Head of caudate nucleus (tissue), 42 donors: ENCODE results near the gene BRDT.

Source experiments
- DNase-seq, 42 donors: peaks; one replicate each; pipeline versions ENCODE4 v3.0.0 to v3.0.0-alpha.2; 2020 to 2021; ENCODE audit warnings: mixed read lengths in 7 of 42
- intact Hi-C: fragments of 100-400 bp; cut with DNase I; formaldehyde crosslinking; loops from one replicate; pipeline ENCODE4 v1.15.0; 2022

BRDT gene

GRCh38 chr1:91949356-91949699 lies at the start of gene BRDT:
Gene BRDT (plus strand): TSS chr1:91949401. CDS start chr1:91962755, 13,354 bp downstream.
- DNase-seq: no peak
- intact Hi-C loops: no loop called here

- intact Hi-C loops: no loop called here
- no peak for DNase-seq
Observed at GRCh38 chr1:91900562-91900961, 48.6 kb upstream of the BRDT start.

DNA sequence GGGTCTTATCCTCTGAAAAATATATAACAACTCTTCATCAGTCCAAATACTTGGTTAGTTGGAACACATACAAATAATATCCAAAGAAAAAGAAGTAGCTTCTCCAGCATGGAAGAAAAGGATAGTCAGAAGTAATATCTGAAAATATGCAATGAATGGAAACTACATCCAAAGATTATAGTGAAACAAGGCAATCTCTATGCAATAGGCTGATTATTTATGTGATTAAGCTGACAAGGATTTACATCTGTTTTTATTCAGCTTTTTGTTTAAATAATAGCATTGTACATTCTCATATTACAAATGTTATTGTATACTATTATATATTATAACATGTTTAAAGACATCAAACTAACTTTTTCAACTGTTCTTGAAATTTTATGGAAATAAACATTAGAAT lies 48.0 kb upstream of the BRDT start:
- DNase-seq: no peak
- intact Hi-C loops: no loop called here

GRCh38 chr1:91912266-91912665 lies 36.9 kb upstream of the BRDT start:
- no peak for DNase-seq
- intact Hi-C loops: no loop called here

DNA sequence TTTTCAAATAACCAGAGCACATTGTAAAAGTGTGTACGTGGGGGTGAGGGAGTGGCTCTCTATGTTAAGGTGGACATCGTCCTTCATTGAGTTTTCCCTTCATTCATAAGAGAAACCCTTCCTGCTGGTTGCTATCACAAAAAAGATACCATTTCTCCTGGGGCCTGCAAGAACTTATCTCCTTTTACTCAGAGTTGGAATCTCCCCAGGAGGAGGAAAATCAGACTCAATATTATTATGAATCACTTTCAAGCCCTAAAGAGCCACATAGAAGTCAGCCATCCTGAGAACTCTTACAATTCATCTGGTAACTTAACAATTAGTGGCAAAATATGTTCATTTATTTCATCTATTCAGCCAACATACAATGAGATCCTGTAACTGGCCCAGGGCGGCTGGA lies 36.2 kb upstream of the BRDT start:
- no peak for DNase-seq
- intact Hi-C loops: no loop called here

DNA sequence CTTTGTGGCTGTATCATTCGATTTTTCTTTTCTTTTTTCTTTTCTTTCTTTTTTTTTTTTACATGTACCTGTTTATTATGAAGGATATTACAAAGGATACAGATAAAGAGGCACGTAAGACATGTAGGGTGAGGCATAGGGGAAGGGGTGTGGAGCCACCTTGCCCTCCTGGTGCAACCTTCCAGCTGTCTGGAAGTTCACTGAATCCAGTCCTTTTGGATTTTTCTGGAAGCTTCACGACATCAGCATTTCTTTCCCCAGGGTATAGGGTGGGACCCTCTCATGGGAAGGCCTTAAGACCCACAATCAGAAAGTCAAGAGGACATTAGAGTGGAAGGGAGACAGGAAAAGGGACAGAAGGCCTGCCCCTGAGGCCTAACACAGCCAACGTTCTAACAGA lies 33.2 kb upstream of the BRDT start:
- intact Hi-C loops: no loop called here
- DNase-seq: peak in 1 of 42 donors; percentile 2

GRCh38 chr1:91916811-91917460 lies 32.3 kb upstream of the BRDT start:
- intact Hi-C loops: no loop called here
- peak in 1 of 42 donors; percentile 21 for DNase-seq

DNA sequence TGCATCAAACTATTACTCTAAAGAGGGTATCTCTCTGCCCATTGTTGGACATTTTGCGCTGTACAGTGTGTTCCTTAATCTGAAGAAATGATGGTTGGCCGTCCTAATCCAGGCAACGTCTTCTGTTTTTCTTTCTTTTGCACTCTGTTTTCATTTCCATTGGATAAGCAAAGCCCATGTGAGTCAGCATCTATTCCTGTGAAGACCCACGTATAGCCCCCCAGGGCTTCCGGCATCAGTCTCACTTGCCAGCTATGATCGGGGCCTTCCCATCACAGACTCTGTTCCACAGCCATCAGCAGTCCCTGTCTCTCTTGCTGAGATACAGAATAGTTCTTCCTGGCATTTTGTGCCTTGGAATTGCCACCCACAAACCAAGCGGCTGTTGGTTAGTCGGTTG lies 29.2 kb upstream of the BRDT start:
- intact Hi-C loops: loop anchor here (10.0 kb wide), 1 partner anchor 405 kb away; no protein-coding TSS in a partner anchor
- no peak for DNase-seq

GRCh38 chr1:91924146-91924545 lies 25.1 kb upstream of the BRDT start:
- peak in 1 of 42 donors; percentile 17 for DNase-seq
- intact Hi-C loops: loop anchor here (10.0 kb wide), 1 partner anchor 409 kb away; no protein-coding TSS in a partner anchor

- intact Hi-C loops: loop anchor here (5.0 to 10.0 kb wide), 2 partner anchors 411 to 644 kb away; no protein-coding TSS in a partner anchor
- DNase-seq: no peak
Observed at GRCh38 chr1:91925644-91926435, 23.4 kb upstream of the BRDT start.

DNA sequence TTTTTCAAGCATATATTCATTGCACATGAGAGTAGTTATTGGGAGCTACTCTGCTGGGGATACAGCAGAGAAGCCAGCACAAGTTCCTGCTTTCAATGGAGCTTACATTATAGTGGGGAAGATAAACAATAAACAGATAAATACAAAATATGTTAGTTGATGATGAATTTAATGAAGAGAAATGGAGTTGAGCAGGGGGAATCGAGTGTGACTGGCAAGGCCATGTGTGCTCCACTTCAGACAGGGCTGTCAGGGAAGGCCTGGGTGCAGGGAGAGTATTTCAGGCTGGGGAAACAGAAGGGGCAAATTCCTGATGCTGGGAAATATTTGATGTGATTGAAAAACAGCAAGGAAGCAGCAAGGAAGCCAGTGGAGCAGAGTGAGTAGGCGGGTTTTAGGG lies 21.2 kb upstream of the BRDT start:
- intact Hi-C loops: loop anchor here (5.0 to 10.0 kb wide), 2 partner anchors 413 to 646 kb away; no protein-coding TSS in a partner anchor
- DNase-seq: peak in 1 of 42 donors; percentile 12

DNA sequence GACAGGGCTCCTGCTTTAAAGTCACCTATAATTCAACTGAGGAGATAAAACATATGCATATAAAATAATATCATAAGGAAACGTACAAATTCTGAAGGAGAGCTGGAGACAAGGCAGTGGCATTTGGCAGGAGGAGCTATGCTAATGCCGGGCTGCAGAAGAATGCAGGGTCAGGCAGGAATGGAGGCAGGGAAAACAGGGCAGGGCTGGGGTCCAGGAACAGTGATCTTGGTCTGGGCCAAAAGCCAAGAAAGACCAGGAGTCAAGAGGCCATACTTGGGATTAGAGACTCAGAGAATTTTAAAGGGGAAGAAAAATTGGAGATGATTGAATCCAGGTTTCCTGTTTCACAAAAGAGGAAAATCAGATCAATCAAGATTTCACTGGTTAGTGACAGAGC lies 20.0 kb upstream of the BRDT start:
- intact Hi-C loops: loop anchor here (5.0 to 10.0 kb wide), 2 partner anchors 414 to 647 kb away; no protein-coding TSS in a partner anchor
- peak in 2 of 42 donors; percentile 8 to 33 for DNase-seq

- intact Hi-C loops: no loop called here
- no peak for DNase-seq
Observed at GRCh38 chr1:91937613-91938012, 11.6 kb upstream of the BRDT start.

DNA sequence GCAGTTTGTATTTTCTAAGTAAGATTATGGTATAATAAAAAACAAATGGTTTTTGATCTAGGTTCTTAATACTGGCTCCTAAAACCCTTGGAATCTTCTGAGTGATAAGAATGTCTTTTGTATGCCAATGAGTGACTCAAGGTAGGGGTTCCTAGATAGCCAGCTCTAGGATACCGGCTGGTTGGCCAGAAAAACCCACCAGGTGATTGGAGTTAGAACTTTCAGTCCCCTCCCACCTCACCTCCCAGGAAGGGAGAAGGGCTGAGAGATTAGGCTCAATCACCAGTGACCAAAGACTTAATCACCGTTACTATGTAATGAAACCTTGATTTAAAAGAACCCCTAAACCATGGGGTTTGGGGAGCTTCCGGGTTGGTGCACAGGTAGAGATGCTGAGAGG lies 8.7 kb upstream of the BRDT start:
- intact Hi-C loops: no loop called here
- no peak for DNase-seq

- intact Hi-C loops: no loop called here
- no peak for DNase-seq
Observed at GRCh38 chr1:91944087-91944486, 5.1 kb upstream of the BRDT start.

DNA sequence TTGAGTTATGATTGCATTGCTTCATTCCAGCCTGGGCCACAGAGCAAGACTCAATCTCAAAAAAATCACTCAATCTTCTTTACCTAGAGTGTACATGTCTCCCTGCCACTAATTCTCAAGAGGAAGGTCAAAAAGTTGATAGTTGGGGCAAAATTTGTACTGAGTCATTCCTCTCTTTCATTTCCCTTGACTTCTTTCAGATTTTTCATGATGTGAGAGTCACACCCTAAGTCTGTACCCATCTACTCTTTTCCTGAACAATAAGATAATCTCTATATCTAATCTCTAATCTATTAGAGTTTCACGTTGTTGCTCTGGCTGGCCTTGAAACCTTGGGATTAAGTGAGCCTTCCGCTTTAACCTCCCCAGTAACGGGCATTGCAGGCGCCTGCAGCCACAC lies 1.1 kb upstream of the BRDT start:
- intact Hi-C loops: no loop called here
- no peak for DNase-seq

DNA sequence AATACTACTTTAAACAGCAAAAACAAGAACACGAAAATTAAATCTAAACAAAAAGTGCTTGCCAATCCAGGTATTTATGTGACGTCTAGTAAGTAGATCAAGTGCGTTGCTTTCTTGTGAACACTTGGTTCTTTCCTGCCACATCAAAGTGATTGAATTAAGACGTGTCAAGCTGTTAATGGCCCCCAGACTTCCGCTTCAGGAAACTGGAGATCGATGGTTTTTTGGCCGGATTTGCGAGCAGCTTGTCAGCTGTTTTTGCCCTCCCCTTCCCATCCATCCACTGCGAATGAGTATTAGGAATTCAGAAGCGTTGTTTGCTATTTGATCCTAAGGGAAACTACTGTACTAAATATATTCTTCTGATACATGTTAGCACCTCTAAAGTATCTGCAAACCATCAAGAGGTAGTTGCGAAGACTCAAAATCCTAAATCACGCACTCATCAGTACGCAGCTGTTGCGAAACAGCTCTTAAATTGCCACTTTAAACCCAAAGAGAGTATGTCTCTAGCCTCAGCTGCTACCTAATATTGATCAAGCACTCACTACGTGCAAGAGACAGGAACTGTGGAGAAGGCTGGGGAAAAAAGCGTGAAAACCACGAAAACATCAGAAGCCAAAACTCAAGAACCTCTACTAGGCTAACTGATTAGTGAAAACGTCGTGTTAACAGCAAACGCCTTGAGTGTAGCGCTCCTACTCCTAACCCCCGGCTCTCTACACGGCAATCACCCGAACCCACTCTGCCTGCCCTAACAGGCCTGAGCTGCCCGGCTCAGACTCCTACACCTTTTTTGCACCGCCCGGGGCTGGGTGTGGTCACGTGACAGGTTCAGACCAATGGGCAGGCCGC lies 473 bp upstream of the BRDT start:
- intact Hi-C loops: no loop called here
- DNase-seq: no peak

- intact Hi-C loops: no loop called here
- no peak for DNase-seq
Observed at GRCh38 chr1:91952187-91952586, 3.0 kb downstream of the BRDT start.

DNA sequence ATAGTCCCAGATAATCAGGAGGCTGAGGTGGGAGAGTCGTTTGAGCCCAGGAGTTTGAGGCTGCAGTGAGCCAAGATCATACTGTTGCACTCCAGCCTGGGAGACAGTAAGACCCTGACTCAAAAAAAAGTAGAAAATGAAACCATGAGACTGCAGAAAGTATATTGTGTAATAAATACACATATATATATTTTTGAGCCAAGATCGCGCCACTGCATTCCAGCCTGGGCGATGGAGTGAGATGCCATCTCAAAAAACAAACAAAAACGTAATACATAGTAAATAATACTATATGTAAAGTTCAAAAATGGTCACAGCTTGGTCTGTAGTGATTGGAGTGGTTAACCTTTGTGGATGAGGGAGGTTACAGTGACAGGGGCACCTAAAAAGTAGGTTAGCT lies 9.7 kb downstream of the BRDT start:
- intact Hi-C loops: no loop called here
- DNase-seq: no peak

DNA sequence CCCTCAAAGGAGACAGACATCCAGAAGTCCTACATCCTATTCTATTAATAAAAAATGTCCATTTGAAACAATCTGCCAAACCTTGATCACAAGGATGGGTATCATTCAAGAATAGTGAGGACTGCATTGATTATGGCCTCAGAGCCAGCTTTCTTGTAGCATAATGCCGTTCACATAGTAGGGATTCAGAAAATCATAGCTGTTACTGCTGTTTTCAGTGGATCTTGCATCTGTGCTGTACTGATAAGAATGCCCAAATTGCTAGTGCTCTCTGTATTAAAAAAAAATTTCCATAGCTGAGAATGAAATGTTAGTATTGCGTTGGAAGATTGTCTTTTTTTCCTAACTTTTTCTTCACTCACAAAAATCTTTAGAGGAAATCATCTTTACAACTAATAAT lies 19.1 kb downstream of the BRDT start:
- DNase-seq: no peak
- intact Hi-C loops: no loop called here
